Esophagus muscularis mucosa (tissue), 4 donors: Measurements from ENCODE around the gene KRT32. TPM values are rescaled to one million over a fixed set of nuclear protein-coding genes. Genes with fewer than 3 reads are reported as not detected.

Source experiments
- DNase-seq: peaks from one replicate; pipeline ENCODE4 v3.0.0-alpha.2; 2017; ENCODE audit errors: extremely low spot score
- H3K27ac ChIP-seq, 4 donors: fragments of 200-600 bp; sonication (generic); replicated peaks in 1 of 4; 1 replicate in 3 of 4; 2 replicates in 1 of 4; pipeline ENCODE4 v1.5.1; 2016 to 2019; ENCODE audit warnings: mild to moderate bottlenecking in 1 of 4
- H3K27me3 ChIP-seq, 4 donors: fragments of 200-600 bp; sonication (generic); one replicate each; pipeline versions ENCODE4 v1.5.1 to v1.6.0; 2016 to 2019
- H3K36me3 ChIP-seq, 4 donors: fragments of 200-600 bp; sonication (generic); one replicate each; pipeline ENCODE4 v1.5.1; 2016 to 2019
- H3K4me1 ChIP-seq, 4 donors: fragments of 200-600 bp; sonication (generic); one replicate each; pipeline ENCODE4 v1.5.1; 2016 to 2019
- H3K4me3 ChIP-seq, 4 donors: fragments of 200-600 bp; sonication (generic); 1 replicate in 2 of 4; 2 replicates in 2 of 4; pipeline ENCODE4 v1.5.1; 2016 to 2019; ENCODE audit warnings: mild to moderate bottlenecking in 4 of 4, moderate library complexity in 1 of 4
- H3K9me3 ChIP-seq, 4 donors: fragments of 200-600 bp; sonication (generic); 1 replicate in 3 of 4; 2 replicates in 1 of 4; pipeline ENCODE4 v1.5.1; 2016 to 2019
- EP300 ChIP-seq: sonication (generic); formaldehyde crosslinking; IDR thresholded peaks from one replicate; pipeline ENCODE4 v1.6.1; 2017; ENCODE audit warnings: antibody characterized with exemption
- POLR2A ChIP-seq: fragments of 450-650 bp; IDR thresholded peaks from one replicate; pipeline ENCODE4 v1.6.1; 2017; ENCODE audit warnings: antibody characterized with exemption, moderate library complexity, mild to moderate bottlenecking, low read depth
- POLR2AphosphoS5 ChIP-seq, 2 donors: sonication (generic); formaldehyde crosslinking; IDR thresholded peaks; one replicate each; pipeline ENCODE4 v1.6.1; 2017; ENCODE audit warnings: antibody characterized with exemption in 2 of 2
- WGBS: methylation state at CpG from one replicate; pipeline ENCODE4 v1.1.5; 2018; 5-methylcytosine and 5-hydroxymethylcytosine counted together
- intact Hi-C: fragments of 100-400 bp; cut with DNase I; formaldehyde crosslinking; loops from one replicate; pipeline ENCODE4 v1.15.1; 2023
- total RNA-seq, 4 donors: library from RNA; depleted of rRNA; stranded (reverse); fragments of >200 nt; gene quantifications; one replicate each; pipeline versions ENCODE4 v1.1.0 to v1.2.1, GENCODE V29; 2016
- TF ChIP-seq, protein P1 (sequence below), 3 experiments: fragments of 200-600 bp in 2 of 3; fragments of 450-650 bp in 1 of 3; sonication (generic) in 2 of 3; IDR thresholded peaks; one replicate each; pipeline ENCODE4 v1.5.1; 2017 to 2019; ENCODE audit warnings: antibody characterized with exemption in 3 of 3, mild to moderate bottlenecking in 2 of 3, moderate library complexity in 1 of 3

KRT32 gene
- total RNA-seq, 4 donors from 2014 or later, result not detected

DNA sequence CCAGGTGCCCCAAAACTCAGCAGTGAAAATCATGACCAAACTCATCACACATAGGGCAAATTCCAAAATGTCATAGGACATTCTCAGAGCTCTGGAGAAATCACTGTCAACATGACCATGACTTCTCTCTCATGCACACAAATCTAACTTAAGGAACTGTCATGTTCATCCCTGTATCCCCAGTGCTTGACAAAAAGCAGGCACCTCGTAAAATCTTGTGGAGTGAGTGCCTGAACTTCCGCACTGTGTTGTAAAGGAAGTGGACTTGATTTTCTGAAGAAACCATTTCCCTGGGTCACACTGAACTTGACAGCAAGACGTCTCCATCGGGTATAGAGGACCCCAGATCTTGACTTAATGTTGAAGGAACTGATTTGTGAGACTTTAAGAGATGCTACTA lies 45.6 kb downstream of the KRT32 start:
- Histone ChIP-seq H3K4me1 (peaks cover 0 to 21% (median 17%) of the 10 kb centered on the region in 4 donors), H3K27me3 (no peaks in the 10 kb centered on the region), H3K27ac (no peak overlapping the region), H3K4me3 (no peak overlapping the region), H3K36me3 (no peaks in the 10 kb centered on the region), H3K9me3 (no peaks in the 10 kb centered on the region)
- intact Hi-C loops, result no loop called here
- WGBS, result 96% methylated on average over 4 of the region's 4 CpGs
- TF ChIP-seq POLR2A (no peak), EP300 (no peak), POLR2AphosphoS5 (IDR thresholded peaks at IDR 0.05) (no peak)
- TF ChIP-seq, protein P1, sequence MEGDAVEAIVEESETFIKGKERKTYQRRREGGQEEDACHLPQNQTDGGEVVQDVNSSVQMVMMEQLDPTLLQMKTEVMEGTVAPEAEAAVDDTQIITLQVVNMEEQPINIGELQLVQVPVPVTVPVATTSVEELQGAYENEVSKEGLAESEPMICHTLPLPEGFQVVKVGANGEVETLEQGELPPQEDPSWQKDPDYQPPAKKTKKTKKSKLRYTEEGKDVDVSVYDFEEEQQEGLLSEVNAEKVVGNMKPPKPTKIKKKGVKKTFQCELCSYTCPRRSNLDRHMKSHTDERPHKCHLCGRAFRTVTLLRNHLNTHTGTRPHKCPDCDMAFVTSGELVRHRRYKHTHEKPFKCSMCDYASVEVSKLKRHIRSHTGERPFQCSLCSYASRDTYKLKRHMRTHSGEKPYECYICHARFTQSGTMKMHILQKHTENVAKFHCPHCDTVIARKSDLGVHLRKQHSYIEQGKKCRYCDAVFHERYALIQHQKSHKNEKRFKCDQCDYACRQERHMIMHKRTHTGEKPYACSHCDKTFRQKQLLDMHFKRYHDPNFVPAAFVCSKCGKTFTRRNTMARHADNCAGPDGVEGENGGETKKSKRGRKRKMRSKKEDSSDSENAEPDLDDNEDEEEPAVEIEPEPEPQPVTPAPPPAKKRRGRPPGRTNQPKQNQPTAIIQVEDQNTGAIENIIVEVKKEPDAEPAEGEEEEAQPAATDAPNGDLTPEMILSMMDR (IDR thresholded peaks at IDR 0.05), result no peak
- no peak for DNase-seq

DNA sequence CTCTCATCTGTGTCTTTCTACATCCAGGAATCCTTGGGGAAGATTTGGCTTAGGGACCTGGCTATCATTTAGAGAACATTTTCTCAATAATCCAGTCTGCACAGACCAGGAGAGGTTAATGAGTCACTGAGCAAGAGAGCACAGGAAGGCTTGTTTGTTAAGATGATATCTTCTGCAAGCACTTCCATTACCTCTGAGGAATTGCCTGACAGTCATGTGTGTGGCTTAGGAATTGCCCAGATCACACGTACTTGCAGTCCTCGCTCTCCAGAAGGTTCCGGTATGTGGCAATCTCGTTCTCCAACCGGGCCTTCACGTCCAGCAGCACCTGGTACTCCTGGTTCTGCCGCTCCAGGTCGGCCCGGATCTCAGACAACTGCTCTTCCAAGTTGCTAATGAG lies 46.1 kb downstream of the KRT32 start:
- Histone ChIP-seq H3K36me3 (no peaks in the 10 kb centered on the region), H3K27me3 (no peaks in the 10 kb centered on the region), H3K27ac (no peak overlapping the region), H3K4me3 (no peak overlapping the region), H3K9me3 (no peaks in the 10 kb centered on the region), H3K4me1 (peaks cover 0 to 26% (median 22%) of the 10 kb centered on the region in 4 donors)
- DNase-seq, result no peak
- TF ChIP-seq EP300 (no peak), POLR2A (no peak), POLR2AphosphoS5 (IDR thresholded peaks at IDR 0.05) (no peak)
- TF ChIP-seq, protein P1 (IDR thresholded peaks at IDR 0.05), result no peak
- intact Hi-C loops, result no loop called here
- WGBS, result 79% methylated on average over 9 of the region's 9 CpGs

DNA sequence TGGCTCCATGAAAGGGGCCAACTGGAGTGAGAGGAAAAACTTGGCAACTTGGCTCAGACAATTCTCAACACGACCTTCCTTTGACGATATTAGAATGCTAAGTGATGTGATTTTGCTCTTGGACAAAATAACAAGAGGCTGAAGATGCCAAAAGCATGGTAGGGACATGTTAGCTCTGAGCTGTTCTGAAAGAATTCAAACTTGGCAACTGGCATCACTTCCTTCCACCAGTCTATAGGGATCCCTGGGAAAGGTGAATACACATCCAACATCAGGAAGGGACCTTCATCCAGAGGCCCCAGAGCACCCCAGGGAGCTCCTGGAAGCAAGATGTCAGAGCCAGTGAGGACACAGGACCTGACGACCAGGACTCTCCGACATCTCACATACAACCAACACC lies 47.1 kb downstream of the KRT32 start:
- Histone ChIP-seq H3K27ac (no peak overlapping the region), H3K4me3 (no peak overlapping the region), H3K27me3 (no peaks in the 10 kb centered on the region), H3K9me3 (no peaks in the 10 kb centered on the region), H3K4me1 (peaks cover 0 to 35% (median 29%) of the 10 kb centered on the region in 4 donors), H3K36me3 (no peaks in the 10 kb centered on the region)
- TF ChIP-seq, protein P1 (IDR thresholded peaks at IDR 0.05), result no peak
- no peak for TF ChIP-seq POLR2A
- no peak for TF ChIP-seq EP300
- TF ChIP-seq POLR2AphosphoS5 (IDR thresholded peaks at IDR 0.05), result no peak
- no peak for DNase-seq
- intact Hi-C loops, result no loop called here
- 54% methylated on average over 4 of the region's 4 CpGs for WGBS

DNA sequence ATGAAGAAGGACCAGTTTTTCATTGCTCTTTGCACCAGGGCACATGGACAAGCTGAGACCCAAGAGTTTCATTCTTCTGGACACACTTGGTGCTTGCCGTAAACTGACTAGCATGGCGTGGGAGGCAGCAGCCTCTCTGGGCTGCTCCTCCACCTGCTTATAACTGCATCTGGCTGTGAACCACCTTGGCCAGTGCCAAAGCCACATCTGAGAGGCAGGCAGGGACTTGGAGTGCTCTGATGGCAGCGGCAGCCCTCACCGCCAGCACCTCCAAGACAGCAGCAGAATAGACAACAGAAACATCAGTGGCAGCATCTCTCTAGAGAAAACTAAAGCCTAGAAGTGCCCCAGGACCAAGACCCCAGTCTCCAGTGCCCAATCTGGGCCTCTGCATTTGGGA lies 47.5 kb downstream of the KRT32 start:
- WGBS, result 93% methylated on average over 4 of the region's 4 CpGs
- intact Hi-C loops, result no loop called here
- peaks cover 0 to 35% (median 29%) of the 10 kb centered on the region in 4 donors for H3K4me1 ChIP-seq
- no peak for TF ChIP-seq EP300
- no peaks in the 10 kb centered on the region for H3K36me3 ChIP-seq
- no peaks in the 10 kb centered on the region for H3K27me3 ChIP-seq
- H3K27ac ChIP-seq, result no peak overlapping the region
- no peaks in the 10 kb centered on the region for H3K9me3 ChIP-seq
- no peak for DNase-seq
- no peak overlapping the region for H3K4me3 ChIP-seq

DNA sequence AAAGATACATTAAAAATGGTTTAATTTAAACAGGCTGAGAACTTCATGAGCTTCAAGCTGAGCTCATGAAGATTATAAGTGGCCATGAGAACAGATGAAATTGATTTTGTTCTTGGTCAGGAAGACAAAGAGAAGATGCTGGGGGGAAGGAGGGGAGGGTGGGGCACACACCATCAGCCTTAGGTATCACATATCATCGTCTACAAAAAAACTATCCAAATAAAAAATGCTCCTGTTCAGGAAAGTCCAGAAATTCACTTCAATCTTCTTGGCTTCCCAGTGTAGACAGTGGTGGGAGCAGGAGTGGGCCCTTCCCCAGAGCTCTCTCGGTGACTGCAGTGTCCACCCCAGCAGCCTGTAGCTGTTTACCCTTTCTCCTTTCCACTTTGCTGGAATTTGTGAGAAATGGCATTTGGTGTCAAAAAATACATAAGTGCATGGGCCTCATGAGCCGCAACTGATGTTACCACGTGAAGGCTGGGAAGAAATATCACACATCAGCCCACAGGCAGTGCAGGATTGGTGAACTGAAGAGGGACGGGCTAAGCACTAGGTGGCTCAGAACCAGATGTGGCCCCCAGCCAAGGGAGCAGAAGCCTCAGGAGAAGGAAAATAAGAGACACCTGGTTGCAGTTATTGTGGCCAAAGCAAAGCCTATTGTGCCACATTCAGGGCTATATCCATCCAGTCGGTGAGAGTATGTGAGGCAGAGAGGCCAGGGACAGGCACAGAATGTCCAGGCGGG lies 48.9 kb downstream of the KRT32 start:
- intact Hi-C loops, result no loop called here
- H3K4me1 ChIP-seq, result peaks cover 0 to 35% (median 29%) of the 10 kb centered on the region in 4 donors
- H3K4me3 ChIP-seq, result no peak overlapping the region
- whole genome bisulfite sequencing, result 92% methylated on average over 7 of the region's 7 CpGs
- no peaks in the 10 kb centered on the region for H3K36me3 ChIP-seq
- no peak overlapping the region for H3K27ac ChIP-seq
- TF ChIP-seq POLR2A, result no peak
- TF ChIP-seq EP300, result no peak
- TF ChIP-seq POLR2AphosphoS5 (IDR thresholded peaks at IDR 0.05), result no peak
- TF ChIP-seq, protein P1 (IDR thresholded peaks at IDR 0.05), result no peak
- H3K9me3 ChIP-seq, result no peaks in the 10 kb centered on the region
- no peaks in the 10 kb centered on the region for H3K27me3 ChIP-seq
- DNase-seq, result no peak
